Measurements from ENCODE around the gene LRP8.

- no peak for TF ChIP-seq POLR2A (IDR thresholded peaks at IDR 0.05)
- TF ChIP-seq CTCF (IDR thresholded peaks at IDR 0.05), result no peak
Measured at GRCh38 chr1:53362270-53362669, 34.4 kb upstream of the LRP8 start.
